DMS153 treated with DMSO at 0.1 percent for 48 hours (cell line): ENCODE results near the gene MASTL.

Source experiments
- DNase-seq: peaks from one replicate; lab custom pipeline; 2025; ENCODE audit not compliant: unreplicated experiment; lab: John Stamatoyannopoulos, UW

MASTL gene

GRCh38 chr10:27225011-27225590 is 69.9 kb downstream of the MASTL start:
- DNase-seq = no peak

GRCh38 chr10:27225642-27226257 is 70.6 kb downstream of the MASTL start:
- no peak for DNase-seq

GRCh38 chr10:27230022-27230421 is 74.9 kb downstream of the MASTL start:
- no peak for DNase-seq

GRCh38 chr10:27235706-27236105 is 80.6 kb downstream of the MASTL start:
- no peak for DNase-seq
